Type B pancreatic cell (in vitro differentiated cells): Measurements from ENCODE around the gene RERE. TPM values are rescaled to one million over a fixed set of nuclear protein-coding genes. Genes with fewer than 3 reads are reported as not detected.

Experiments
- DNase-seq: peaks from one replicate; pipeline ENCODE4 v3.0.0; 2021; ENCODE audit warnings: mixed read lengths; ENCODE audit not compliant: unreplicated experiment; ENCODE audit errors: extremely low spot score
- H3K27ac Mint-ChIP-seq: 2 replicates; pipeline ENCODE4 v1.8.0; 2021; ENCODE audit warnings: mild to moderate bottlenecking, mixed read lengths
- H3K27me3 Mint-ChIP-seq: 2 replicates; pipeline ENCODE4 v1.8.0; 2021; ENCODE audit warnings: mixed read lengths
- H3K36me3 Mint-ChIP-seq: 2 replicates; pipeline ENCODE4 v1.8.0; 2021; ENCODE audit warnings: mixed read lengths
- H3K4me1 Mint-ChIP-seq: one replicate; pipeline ENCODE4 v1.8.0; 2021; ENCODE audit warnings: mixed read lengths; ENCODE audit not compliant: unreplicated experiment
- H3K4me3 Mint-ChIP-seq: 2 replicates; pipeline ENCODE4 v1.8.0; 2021; ENCODE audit warnings: mild to moderate bottlenecking, mixed read lengths
- H3K9me3 Mint-ChIP-seq: 2 replicates; pipeline ENCODE4 v1.8.0; 2021; ENCODE audit warnings: mixed read lengths
- CTCF ChIP-seq: fragments of 200-600 bp; sonication (generic); conservative IDR thresholded peaks from 2 replicates; pipeline ENCODE4 v1.5.0; 2021; ENCODE audit warnings: antibody characterized with exemption, mild to moderate bottlenecking
- total RNA-seq: library from RNA; stranded (reverse); gene quantifications from 2 replicates; pipeline ENCODE4 v1.2.1, GENCODE V29; 2021; ENCODE audit warnings: low replicate concordance

The RERE gene
- total RNA-seq, 1 donor from 2014 or later = 141 TPM

- Mint-ChIP-seq H3K4me1 (peaks cover 38% of the 10 kb centered on the region), H3K36me3 (no peaks in the 10 kb centered on the region), H3K4me3 (no peak overlapping the region), H3K9me3 (no peaks in the 10 kb centered on the region), H3K27me3 (no peaks in the 10 kb centered on the region), H3K27ac (no peak overlapping the region)
- no peak for DNase-seq
- TF ChIP-seq CTCF = no peak
These were observed 248.2 kb downstream of the RERE start for GRCh38 chr1:8569242-8569641.

GRCh38 chr1:8568837-8569236 lies 248.6 kb downstream of the RERE start:
- Mint-ChIP-seq H3K27ac (no peak overlapping the region), H3K4me1 (peaks cover 38% of the 10 kb centered on the region), H3K9me3 (no peaks in the 10 kb centered on the region), H3K27me3 (no peaks in the 10 kb centered on the region), H3K36me3 (no peaks in the 10 kb centered on the region), H3K4me3 (no peak overlapping the region)
- DNase-seq = no peak
- no peak for TF ChIP-seq CTCF

- Mint-ChIP-seq H3K36me3 (no peaks in the 10 kb centered on the region), H3K4me3 (no peak overlapping the region), H3K4me1 (peaks cover 42% of the 10 kb centered on the region), H3K9me3 (no peaks in the 10 kb centered on the region), H3K27me3 (no peaks in the 10 kb centered on the region), H3K27ac (peak overlapping the region; percentile 1)
- no peak for TF ChIP-seq CTCF
- no peak for DNase-seq
These were observed 250.3 kb downstream of the RERE start for GRCh38 chr1:8567146-8567545.

GRCh38 chr1:8565802-8566201 lies 251.6 kb downstream of the RERE start:
- H3K9me3 Mint-ChIP-seq = no peaks in the 10 kb centered on the region
- no peak overlapping the region for H3K27ac Mint-ChIP-seq
- H3K27me3 Mint-ChIP-seq = no peaks in the 10 kb centered on the region
- H3K36me3 Mint-ChIP-seq = no peaks in the 10 kb centered on the region
- H3K4me3 Mint-ChIP-seq = no peak overlapping the region
- no peak for TF ChIP-seq CTCF
- peaks cover 37% of the 10 kb centered on the region for H3K4me1 Mint-ChIP-seq
- no peak for DNase-seq

- Mint-ChIP-seq H3K4me3 (no peak overlapping the region), H3K27ac (no peak overlapping the region), H3K4me1 (peaks cover 32% of the 10 kb centered on the region), H3K9me3 (no peaks in the 10 kb centered on the region), H3K27me3 (no peaks in the 10 kb centered on the region), H3K36me3 (no peaks in the 10 kb centered on the region)
- no peak for DNase-seq
- no peak for TF ChIP-seq CTCF
These were observed 253.4 kb downstream of the RERE start for GRCh38 chr1:8563944-8564537.
